Thymus (tissue), 11 donors: Measurements from ENCODE around the gene EFCAB10. TPM values are rescaled to one million over a fixed set of nuclear protein-coding genes. Genes with fewer than 3 reads are reported as not detected.
"Not testable (repeated sequence)": the region's sequence is repeated elsewhere in the genome, so short reads cannot be mapped to it uniquely, and the experiment has no call there.

Source experiments
- DNase-seq, 9 donors: peaks; one replicate each; pipeline ENCODE4 v3.0.0-alpha.2; 2013; ENCODE audit warnings: low spot score in 9 of 9, low read depth in 6 of 9, missing footprints in 1 of 9
- H3K27ac ChIP-seq, 2 donors: one replicate each; pipeline ENCODE4 v1.5.1; 2013; ENCODE audit warnings: control low read depth in 1 of 2, low read depth in 1 of 2, low read length in 1 of 2, mild to moderate bottlenecking in 1 of 2, moderate library complexity in 1 of 2
- H3K27me3 ChIP-seq, 2 donors: one replicate each; pipeline ENCODE4 v1.5.1; 2013; ENCODE audit warnings: low read length in 1 of 2; ENCODE audit not compliant: control insufficient read depth in 2 of 2, insufficient read depth in 1 of 2
- H3K36me3 ChIP-seq, 2 donors: one replicate each; pipeline ENCODE4 v1.5.1; 2013; ENCODE audit warnings: low read length in 1 of 2, mild to moderate bottlenecking in 1 of 2, moderate library complexity in 1 of 2; ENCODE audit not compliant: control insufficient read depth in 2 of 2, insufficient read depth in 2 of 2
- H3K4me1 ChIP-seq, 2 donors: one replicate each; pipeline ENCODE4 v1.5.1; 2013; ENCODE audit warnings: low read length in 2 of 2; ENCODE audit not compliant: control insufficient read depth in 2 of 2, insufficient read depth in 2 of 2
- H3K4me3 ChIP-seq, 2 donors: one replicate each; pipeline ENCODE4 v1.5.1; 2013; ENCODE audit warnings: low read length in 2 of 2, control low read depth in 1 of 2, mild to moderate bottlenecking in 1 of 2
- H3K9me3 ChIP-seq, 2 donors: one replicate each; pipeline ENCODE4 v1.5.1; 2013; ENCODE audit warnings: low read length in 1 of 2, mild to moderate bottlenecking in 1 of 2; ENCODE audit not compliant: control insufficient read depth in 2 of 2, insufficient read depth in 1 of 2
- WGBS: extraction: QIAGEN DNeasy Blood & Tissue Kit; methylation state at CpG from one replicate; pipeline ENCODE4 v1.1.7; 2013; 5-methylcytosine and 5-hydroxymethylcytosine counted together
- polyA plus RNA-seq: library from polyadenylated mRNA; stranded (reverse); fragments of 200-250 nt; gene quantifications from one replicate; pipeline ENCODE4 v1.2.3, GENCODE V29; 2013
- total RNA-seq: library from RNA; stranded (reverse); fragments of 120-200 nt; gene quantifications from one replicate; pipeline ENCODE4 v1.2.4, GENCODE V29; 2013
- donor health status: healthy.

Gene EFCAB10
- total and polyA plus RNA-seq, 2 donors = 0.14 to 0.64 TPM

- Histone ChIP-seq H3K4me1 (no peaks in the 10 kb centered on the region), H3K27ac (no peak overlapping the region), H3K36me3 (no peaks in the 10 kb centered on the region), H3K9me3 (no peaks in the 10 kb centered on the region), H3K4me3 (no peak overlapping the region), H3K27me3 (no peaks in the 10 kb centered on the region)
- WGBS = 92% methylated on average over 14 of the region's 14 CpGs
- DNase-seq = no peak
These were observed 19.6 kb upstream of the EFCAB10 start for GRCh38 chr7:105600720-105601550.

DNA sequence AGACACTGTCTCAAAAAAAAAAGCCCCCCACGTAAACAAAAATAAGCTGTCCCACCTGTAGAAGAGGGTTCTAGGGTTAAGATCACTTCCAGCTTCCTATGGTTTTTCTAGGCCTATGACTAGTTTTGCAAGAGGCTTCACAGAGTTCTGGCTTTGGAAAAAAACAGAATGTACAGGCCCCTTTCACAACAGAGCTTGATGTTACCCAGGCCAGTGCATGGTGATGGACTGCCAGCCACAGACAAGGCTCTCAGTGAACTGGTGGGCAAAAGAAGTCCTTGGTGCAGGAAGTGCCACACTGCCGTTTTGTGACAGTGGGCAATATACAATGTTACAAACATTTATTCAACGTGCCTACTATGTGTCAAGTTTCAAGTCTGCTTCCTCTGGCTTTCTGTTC is 18.3 kb upstream of the EFCAB10 start:
- WGBS = 81% methylated on average over 3 of the region's 3 CpGs
- H3K36me3 ChIP-seq = no peaks in the 10 kb centered on the region
- H3K27ac ChIP-seq = no peak overlapping the region

GRCh38 chr7:105599080-105599479 is 17.8 kb upstream of the EFCAB10 start:
- not testable (repeated sequence) for H3K36me3 ChIP-seq, H3K27me3 ChIP-seq, H3K4me3 ChIP-seq, H3K9me3 ChIP-seq, H3K27ac ChIP-seq, H3K4me1 ChIP-seq, DNase-seq
- WGBS = 93% methylated on average over 8 of the region's 8 CpGs

More for the DNA sequence above, 18.3 kb upstream of the EFCAB10 start:
- DNase-seq = no peak
- Histone ChIP-seq H3K4me3 (no peak overlapping the region), H3K9me3 (no peaks in the 10 kb centered on the region), H3K4me1 (no peaks in the 10 kb centered on the region), H3K27me3 (no peaks in the 10 kb centered on the region)

DNA sequence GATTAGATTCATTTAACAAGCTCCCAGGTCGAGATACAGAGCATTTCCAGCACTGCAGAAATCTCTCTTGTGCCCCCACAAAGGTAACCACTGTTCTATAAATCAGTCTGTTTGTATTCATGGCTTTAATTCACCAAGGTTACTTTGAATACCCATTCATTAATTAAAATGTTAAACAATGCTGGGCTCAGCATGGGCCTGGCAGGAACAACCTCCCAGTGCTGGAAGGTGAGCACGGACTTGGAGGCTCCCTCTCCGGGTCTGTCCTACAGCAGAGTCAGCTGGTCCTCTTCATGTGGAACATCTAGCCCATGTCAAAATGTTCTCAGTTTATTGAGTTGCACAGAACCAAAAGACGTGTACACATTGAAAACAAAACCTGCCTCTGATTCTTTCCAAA is 15.6 kb upstream of the EFCAB10 start:
- Histone ChIP-seq H3K9me3 (no peaks in the 10 kb centered on the region), H3K4me1 (no peaks in the 10 kb centered on the region), H3K27ac (no peak overlapping the region), H3K36me3 (no peaks in the 10 kb centered on the region), H3K4me3 (no peak overlapping the region), H3K27me3 (no peaks in the 10 kb centered on the region)
- no peak for DNase-seq
- WGBS = 90% methylated on average over 4 of the region's 4 CpGs

- 94% methylated on average over 3 of the region's 3 CpGs for WGBS
- Histone ChIP-seq H3K27me3 (no peaks in the 10 kb centered on the region), H3K4me1 (no peaks in the 10 kb centered on the region), H3K4me3 (no peak overlapping the region), H3K27ac (no peak overlapping the region), H3K36me3 (no peaks in the 10 kb centered on the region), H3K9me3 (no peaks in the 10 kb centered on the region)
- no peak for DNase-seq
These were observed 12.7 kb upstream of the EFCAB10 start for GRCh38 chr7:105594034-105594433.

DNA sequence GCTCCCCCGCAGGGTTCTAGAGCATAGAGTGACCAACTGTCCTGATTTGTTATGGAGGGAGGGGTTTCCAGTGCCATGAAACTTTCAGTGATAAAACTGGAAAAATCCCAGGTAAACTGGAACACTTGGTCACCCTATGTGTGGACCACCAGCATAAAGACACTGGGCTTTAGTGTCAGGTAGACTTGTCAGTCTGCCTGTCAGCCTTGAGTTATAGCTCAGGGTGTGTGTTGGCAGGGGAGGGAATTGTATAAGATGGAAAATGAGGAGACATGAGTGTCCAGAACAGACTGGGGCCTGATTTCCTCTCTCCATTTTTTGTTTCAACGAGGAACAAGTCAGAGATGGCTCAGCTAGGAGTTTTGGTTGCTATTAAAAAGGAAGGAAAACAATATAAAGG is 10.2 kb upstream of the EFCAB10 start:
- Histone ChIP-seq H3K27me3 (no peaks in the 10 kb centered on the region), H3K9me3 (no peaks in the 10 kb centered on the region)
- 59% methylated on average over 2 of the region's 2 CpGs for WGBS

GRCh38 chr7:105590793-105591192 is 9.5 kb upstream of the EFCAB10 start:
- Histone ChIP-seq H3K4me1 (no peaks in the 10 kb centered on the region), H3K9me3 (no peaks in the 10 kb centered on the region), H3K27me3 (no peaks in the 10 kb centered on the region), H3K4me3 (no peak overlapping the region), H3K27ac (no peak overlapping the region), H3K36me3 (no peaks in the 10 kb centered on the region)
- WGBS = 92% methylated on average over 5 of the region's 5 CpGs
- DNase-seq = no peak

More for the DNA sequence above, 10.2 kb upstream of the EFCAB10 start:
- DNase-seq = no peak
- Histone ChIP-seq H3K4me1 (no peaks in the 10 kb centered on the region), H3K27ac (no peak overlapping the region), H3K4me3 (no peak overlapping the region), H3K36me3 (no peaks in the 10 kb centered on the region)

DNA sequence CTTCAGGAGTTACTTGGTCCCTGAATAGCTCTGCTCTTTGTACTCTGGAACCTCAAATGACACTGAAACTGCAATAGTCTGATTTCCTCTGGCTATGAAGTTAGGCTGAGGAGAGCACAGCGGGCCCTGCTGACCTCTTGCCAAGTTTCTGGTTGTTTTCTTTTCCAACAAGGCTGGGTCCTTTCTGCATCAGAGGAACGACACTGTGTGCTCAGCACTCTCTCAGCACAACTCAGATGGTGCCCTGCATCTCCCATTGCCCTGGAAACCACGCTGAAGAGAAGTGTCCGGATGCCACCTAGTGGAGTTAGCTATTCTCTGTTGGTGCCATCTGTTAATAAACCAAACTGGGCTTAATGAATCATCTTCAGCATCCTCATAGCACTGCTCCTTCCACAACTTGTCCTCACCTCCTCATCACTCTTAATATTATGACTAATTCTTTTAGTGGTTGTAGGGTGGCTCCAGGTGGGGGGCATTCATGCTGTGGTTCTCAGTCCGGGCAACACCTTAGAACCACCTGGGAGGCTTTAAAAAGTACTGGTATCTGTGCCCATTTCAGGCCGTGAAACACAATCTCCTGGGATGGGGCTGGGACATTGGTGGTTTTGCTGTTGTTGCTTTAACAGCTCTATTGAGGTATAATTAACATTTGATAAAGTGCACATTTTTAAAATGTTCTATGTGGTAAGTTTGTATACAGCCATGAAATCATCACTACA is 8.2 kb upstream of the EFCAB10 start:
- Histone ChIP-seq H3K9me3 (peaks cover 0 to 4% of the 10 kb centered on the region in 2 donors), H3K27ac (no peak overlapping the region), H3K27me3 (no peaks in the 10 kb centered on the region), H3K4me3 (no peak overlapping the region), H3K36me3 (no peaks in the 10 kb centered on the region), H3K4me1 (no peaks in the 10 kb centered on the region)
- peak; percentile 31 to 79 (median 53) for DNase-seq
- 47% methylated on average over 6 of the region's 6 CpGs for WGBS

DNA sequence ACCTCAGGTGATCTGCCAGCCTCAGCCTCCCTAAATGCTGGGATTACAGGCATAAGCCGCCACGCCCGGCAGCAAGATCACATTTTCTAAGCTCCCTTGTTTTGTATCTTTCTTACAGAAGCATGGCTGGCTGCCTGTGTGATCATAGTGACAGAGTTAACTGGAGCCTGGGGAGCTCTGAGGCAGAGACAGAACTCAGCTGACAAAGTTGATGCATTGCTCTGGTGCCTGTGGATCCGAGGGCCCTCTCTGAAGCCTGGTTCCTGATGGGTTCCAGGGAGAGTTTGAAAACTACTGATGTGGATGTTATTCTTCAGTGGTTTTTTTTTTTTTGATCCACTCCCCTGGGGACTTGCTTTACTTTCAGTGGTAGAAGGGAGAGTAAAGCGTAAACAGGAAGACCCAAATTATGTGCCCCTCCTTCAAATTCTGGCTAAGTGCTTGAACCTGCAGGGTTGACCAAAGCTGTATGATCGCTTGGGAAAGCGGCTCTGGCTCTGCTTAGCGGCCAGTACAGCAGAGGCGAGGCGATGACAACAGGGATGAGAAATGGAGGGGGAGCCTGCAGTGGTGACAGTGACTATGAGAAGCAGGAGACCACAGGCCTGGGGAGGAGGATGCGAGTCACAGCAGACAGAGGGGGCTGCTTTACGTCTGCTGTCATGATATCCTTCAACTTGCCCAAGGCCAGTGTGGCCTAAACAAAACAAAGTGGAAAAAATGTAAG is 6.8 kb upstream of the EFCAB10 start:
- no peak overlapping the region for H3K4me3 ChIP-seq
- H3K27ac ChIP-seq = no peak overlapping the region
- H3K4me1 ChIP-seq = no peaks in the 10 kb centered on the region
- H3K9me3 ChIP-seq = peaks cover 2 to 9% of the 10 kb centered on the region in 2 donors
- H3K27me3 ChIP-seq = no peaks in the 10 kb centered on the region
- H3K36me3 ChIP-seq = no peaks in the 10 kb centered on the region
- no peak for DNase-seq
- WGBS = 95% methylated on average over 12 of the region's 12 CpGs
